Activated T-cell treated with anti-CD3 and anti-CD28 coated beads, Interleukin-2, amount 50 U/mL, for 72 hours (primary cell): Measurements from ENCODE around the gene CPNE9. TPM values are rescaled to one million over a fixed set of nuclear protein-coding genes. Genes with fewer than 3 reads are reported as not detected.
A peak's percentile ranks its signal among the peaks of the same experiment; 100 is the strongest.

Experiments
- ATAC-seq, 2 donors: fragments of 150-1000 bp; cut with Tn5 transposase; replicated peaks in 1 of 2; 2 replicates each; pipeline ENCODE4 v1.10.0; 2021; ENCODE audit warnings: moderate library complexity in 2 of 2, mild to moderate bottlenecking in 1 of 2
- DNase-seq, 2 donors: peaks; one replicate each; pipeline ENCODE4 v3.0.0; 2021 to 2022; ENCODE audit warnings: mixed read lengths in 1 of 2
- H3K27ac Mint-ChIP-seq: one replicate; pipeline ENCODE4 v1.8.0; 2022; ENCODE audit warnings: mild to moderate bottlenecking, moderate library complexity, mixed read lengths
- H3K27me3 Mint-ChIP-seq: one replicate; pipeline ENCODE4 v1.8.0; 2022; ENCODE audit warnings: low read depth, mixed read lengths
- H3K36me3 Mint-ChIP-seq, 2 donors: one replicate each; pipeline ENCODE4 v1.8.0; 2022; ENCODE audit warnings: mixed read lengths in 2 of 2, mild to moderate bottlenecking in 1 of 2; ENCODE audit not compliant: insufficient read depth in 2 of 2
- H3K4me1 Mint-ChIP-seq: one replicate; pipeline ENCODE4 v1.8.0; 2022; ENCODE audit warnings: low read depth, mixed read lengths
- H3K4me3 Mint-ChIP-seq, 2 donors: one replicate each; pipeline ENCODE4 v1.8.0; 2022; ENCODE audit warnings: mild to moderate bottlenecking in 2 of 2, mixed read lengths in 2 of 2, moderate library complexity in 2 of 2
- H3K9me3 Mint-ChIP-seq, 2 donors: one replicate each; pipeline ENCODE4 v1.8.0; 2022; ENCODE audit warnings: mixed read lengths in 2 of 2
- total RNA-seq, 2 donors: library from RNA; stranded (reverse); gene quantifications; one replicate each; pipeline ENCODE4 v1.2.3, GENCODE V29; 2022

The CPNE9 gene
- total RNA-seq, 2 donors from 2014 or later: 0.46 to 0.77 TPM

GRCh38 chr3:9749296-9749644 is 45.6 kb downstream of the CPNE9 start:
- peak overlapping the region; percentile 87 for H3K27ac Mint-ChIP-seq
- no peaks in the 10 kb centered on the region for H3K27me3 Mint-ChIP-seq
- no peaks in the 10 kb centered on the region for H3K9me3 Mint-ChIP-seq
- ATAC-seq (no peak), DNase-seq (no peak)
- H3K36me3 Mint-ChIP-seq: peaks cover 5 to 32% of the 10 kb centered on the region in 2 donors
- peaks cover 82% of the 10 kb centered on the region for H3K4me1 Mint-ChIP-seq
- peak overlapping the region; percentile 88 to 97 for H3K4me3 Mint-ChIP-seq

GRCh38 chr3:9749645-9750555 is 46.3 kb downstream of the CPNE9 start, which contains the start of gene OGG1:
Gene OGG1, plus strand, starts transcription at chr3:9749952. Its CDS starts 335 bp downstream, at chr3:9750287.
- Mint-ChIP-seq H3K9me3 (no peaks in the 10 kb centered on the region), H3K4me3 (peak within 1 kb of the TSS; percentile 88 to 97), H3K36me3 (peaks cover 1 to 34% of the 10 kb centered on the region in 2 donors), H3K27ac (peak within 1 kb of the TSS; percentile 87), H3K4me1 (peaks cover 83% of the 10 kb centered on the region), H3K27me3 (no peaks in the 10 kb centered on the region)
- peak; percentile 94 to 95 for ATAC-seq
- peak; percentile 95 to 98 for DNase-seq

- peak overlapping the region; percentile 88 to 97 for H3K4me3 Mint-ChIP-seq
- H3K27ac Mint-ChIP-seq: peak overlapping the region; percentile 87
- no peak for DNase-seq
- no peaks in the 10 kb centered on the region for H3K9me3 Mint-ChIP-seq
- no peak for ATAC-seq
- H3K4me1 Mint-ChIP-seq: peaks cover 77% of the 10 kb centered on the region
- peaks cover 1 to 34% of the 10 kb centered on the region in 2 donors for H3K36me3 Mint-ChIP-seq
- H3K27me3 Mint-ChIP-seq: no peaks in the 10 kb centered on the region
Observed at GRCh38 chr3:9750556-9751411, 47.2 kb downstream of the CPNE9 start.

- H3K36me3 Mint-ChIP-seq: peaks cover 5 to 35% of the 10 kb centered on the region in 2 donors
- ATAC-seq (no peak), DNase-seq (no peak)
- H3K27ac Mint-ChIP-seq: peak overlapping the region; percentile 71
- peak overlapping the region; percentile 23 to 27 for H3K4me3 Mint-ChIP-seq
- H3K4me1 Mint-ChIP-seq: peaks cover 43% of the 10 kb centered on the region
- no peaks in the 10 kb centered on the region for H3K27me3 Mint-ChIP-seq
- no peaks in the 10 kb centered on the region for H3K9me3 Mint-ChIP-seq
Observed at GRCh38 chr3:9754678-9755077, 51.0 kb downstream of the CPNE9 start.

GRCh38 chr3:9757427-9757826 is 53.8 kb downstream of the CPNE9 start:
- H3K27me3 Mint-ChIP-seq: no peaks in the 10 kb centered on the region
- ATAC-seq (no peak), DNase-seq (no peak)
- no peak overlapping the region for H3K27ac Mint-ChIP-seq
- H3K4me1 Mint-ChIP-seq: peaks cover 18% of the 10 kb centered on the region
- no peak overlapping the region for H3K4me3 Mint-ChIP-seq
- no peaks in the 10 kb centered on the region for H3K9me3 Mint-ChIP-seq
- H3K36me3 Mint-ChIP-seq: peaks cover 13 to 33% of the 10 kb centered on the region in 2 donors

GRCh38 chr3:9760779-9761505 is 57.3 kb downstream of the CPNE9 start:
- Mint-ChIP-seq H3K27me3 (no peaks in the 10 kb centered on the region), H3K36me3 (peaks cover 13 to 25% of the 10 kb centered on the region in 2 donors), H3K27ac (peak overlapping the region; percentile 70), H3K4me1 (peaks cover 12% of the 10 kb centered on the region), H3K4me3 (no peak overlapping the region), H3K9me3 (no peaks in the 10 kb centered on the region)
- ATAC-seq (no peak), DNase-seq (no peak)

- H3K4me3 Mint-ChIP-seq: no peak overlapping the region
- H3K36me3 Mint-ChIP-seq: peaks cover 15 to 17% of the 10 kb centered on the region in 2 donors
- ATAC-seq (peak in 1 of 2 donors; percentile 24), DNase-seq (no peak)
- no peaks in the 10 kb centered on the region for H3K9me3 Mint-ChIP-seq
- no peak overlapping the region for H3K27ac Mint-ChIP-seq
- H3K4me1 Mint-ChIP-seq: peaks cover 13% of the 10 kb centered on the region
- H3K27me3 Mint-ChIP-seq: no peaks in the 10 kb centered on the region
Observed at GRCh38 chr3:9761919-9762318, 58.3 kb downstream of the CPNE9 start.

- peaks cover 18% of the 10 kb centered on the region for H3K4me1 Mint-ChIP-seq
- no peak overlapping the region for H3K4me3 Mint-ChIP-seq
- peaks cover 16 to 19% of the 10 kb centered on the region in 2 donors for H3K36me3 Mint-ChIP-seq
- no peak overlapping the region for H3K27ac Mint-ChIP-seq
- DNase-seq (no peak), ATAC-seq (no peak)
- no peaks in the 10 kb centered on the region for H3K27me3 Mint-ChIP-seq
- no peaks in the 10 kb centered on the region for H3K9me3 Mint-ChIP-seq
Observed at GRCh38 chr3:9762871-9763270, 59.2 kb downstream of the CPNE9 start.

- no peak overlapping the region for H3K27ac Mint-ChIP-seq
Observed at GRCh38 chr3:9765865-9766264, 62.2 kb downstream of the CPNE9 start.

GRCh38 chr3:9767418-9767817 is 63.8 kb downstream of the CPNE9 start:
- Mint-ChIP-seq H3K27me3 (no peaks in the 10 kb centered on the region), H3K36me3 (peaks cover 4 to 8% of the 10 kb centered on the region in 2 donors), H3K27ac (no peak overlapping the region), H3K4me1 (peaks cover 49% of the 10 kb centered on the region), H3K9me3 (no peaks in the 10 kb centered on the region), H3K4me3 (peak overlapping the region; percentile 78 to 88)
- ATAC-seq (no peak), DNase-seq (no peak)

More at GRCh38 chr3:9765865-9766264, 62.2 kb downstream of the CPNE9 start:
- no peak for ATAC-seq
- H3K4me1 Mint-ChIP-seq: peaks cover 45% of the 10 kb centered on the region
- no peaks in the 10 kb centered on the region for H3K9me3 Mint-ChIP-seq
- H3K36me3 Mint-ChIP-seq: peaks cover 8 to 12% of the 10 kb centered on the region in 2 donors
- no peaks in the 10 kb centered on the region for H3K27me3 Mint-ChIP-seq
- no peak overlapping the region for H3K4me3 Mint-ChIP-seq
- DNase-seq: no peak

- H3K9me3 Mint-ChIP-seq: no peaks in the 10 kb centered on the region
- H3K27ac Mint-ChIP-seq: no peak overlapping the region
- H3K36me3 Mint-ChIP-seq: peaks cover 4 to 8% of the 10 kb centered on the region in 2 donors
- H3K4me3 Mint-ChIP-seq: peak overlapping the region; percentile 78 to 88
- H3K27me3 Mint-ChIP-seq: no peaks in the 10 kb centered on the region
- peaks cover 49% of the 10 kb centered on the region for H3K4me1 Mint-ChIP-seq
- no peak for DNase-seq
- no peak for ATAC-seq
Observed at GRCh38 chr3:9768141-9768775, 64.6 kb downstream of the CPNE9 start.

GRCh38 chr3:9769012-9769411 is 65.4 kb downstream of the CPNE9 start:
- Mint-ChIP-seq H3K36me3 (peaks cover 4 to 8% of the 10 kb centered on the region in 2 donors), H3K4me1 (peaks cover 49% of the 10 kb centered on the region), H3K27me3 (no peaks in the 10 kb centered on the region), H3K27ac (peak overlapping the region; percentile 22), H3K4me3 (peak overlapping the region; percentile 78 to 88), H3K9me3 (no peaks in the 10 kb centered on the region)
- no peak for ATAC-seq
- no peak for DNase-seq
